Stimulated activated CD4-positive, alpha-beta T cell treated with anti-CD3 and anti-CD28 coated beads, Interleukin-4, amount 100 ng/mL, for 48 hours (primary cell): ENCODE measurements around the gene FLT1.

Experiments
- DNase-seq, 2 donors: peaks; one replicate each; pipeline ENCODE4 v3.0.0-alpha.2; 2020; ENCODE audit warnings: low read depth in 2 of 2

Gene FLT1, protein sequence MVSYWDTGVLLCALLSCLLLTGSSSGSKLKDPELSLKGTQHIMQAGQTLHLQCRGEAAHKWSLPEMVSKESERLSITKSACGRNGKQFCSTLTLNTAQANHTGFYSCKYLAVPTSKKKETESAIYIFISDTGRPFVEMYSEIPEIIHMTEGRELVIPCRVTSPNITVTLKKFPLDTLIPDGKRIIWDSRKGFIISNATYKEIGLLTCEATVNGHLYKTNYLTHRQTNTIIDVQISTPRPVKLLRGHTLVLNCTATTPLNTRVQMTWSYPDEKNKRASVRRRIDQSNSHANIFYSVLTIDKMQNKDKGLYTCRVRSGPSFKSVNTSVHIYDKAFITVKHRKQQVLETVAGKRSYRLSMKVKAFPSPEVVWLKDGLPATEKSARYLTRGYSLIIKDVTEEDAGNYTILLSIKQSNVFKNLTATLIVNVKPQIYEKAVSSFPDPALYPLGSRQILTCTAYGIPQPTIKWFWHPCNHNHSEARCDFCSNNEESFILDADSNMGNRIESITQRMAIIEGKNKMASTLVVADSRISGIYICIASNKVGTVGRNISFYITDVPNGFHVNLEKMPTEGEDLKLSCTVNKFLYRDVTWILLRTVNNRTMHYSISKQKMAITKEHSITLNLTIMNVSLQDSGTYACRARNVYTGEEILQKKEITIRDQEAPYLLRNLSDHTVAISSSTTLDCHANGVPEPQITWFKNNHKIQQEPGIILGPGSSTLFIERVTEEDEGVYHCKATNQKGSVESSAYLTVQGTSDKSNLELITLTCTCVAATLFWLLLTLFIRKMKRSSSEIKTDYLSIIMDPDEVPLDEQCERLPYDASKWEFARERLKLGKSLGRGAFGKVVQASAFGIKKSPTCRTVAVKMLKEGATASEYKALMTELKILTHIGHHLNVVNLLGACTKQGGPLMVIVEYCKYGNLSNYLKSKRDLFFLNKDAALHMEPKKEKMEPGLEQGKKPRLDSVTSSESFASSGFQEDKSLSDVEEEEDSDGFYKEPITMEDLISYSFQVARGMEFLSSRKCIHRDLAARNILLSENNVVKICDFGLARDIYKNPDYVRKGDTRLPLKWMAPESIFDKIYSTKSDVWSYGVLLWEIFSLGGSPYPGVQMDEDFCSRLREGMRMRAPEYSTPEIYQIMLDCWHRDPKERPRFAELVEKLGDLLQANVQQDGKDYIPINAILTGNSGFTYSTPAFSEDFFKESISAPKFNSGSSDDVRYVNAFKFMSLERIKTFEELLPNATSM (N-terminal part only)

DNA sequence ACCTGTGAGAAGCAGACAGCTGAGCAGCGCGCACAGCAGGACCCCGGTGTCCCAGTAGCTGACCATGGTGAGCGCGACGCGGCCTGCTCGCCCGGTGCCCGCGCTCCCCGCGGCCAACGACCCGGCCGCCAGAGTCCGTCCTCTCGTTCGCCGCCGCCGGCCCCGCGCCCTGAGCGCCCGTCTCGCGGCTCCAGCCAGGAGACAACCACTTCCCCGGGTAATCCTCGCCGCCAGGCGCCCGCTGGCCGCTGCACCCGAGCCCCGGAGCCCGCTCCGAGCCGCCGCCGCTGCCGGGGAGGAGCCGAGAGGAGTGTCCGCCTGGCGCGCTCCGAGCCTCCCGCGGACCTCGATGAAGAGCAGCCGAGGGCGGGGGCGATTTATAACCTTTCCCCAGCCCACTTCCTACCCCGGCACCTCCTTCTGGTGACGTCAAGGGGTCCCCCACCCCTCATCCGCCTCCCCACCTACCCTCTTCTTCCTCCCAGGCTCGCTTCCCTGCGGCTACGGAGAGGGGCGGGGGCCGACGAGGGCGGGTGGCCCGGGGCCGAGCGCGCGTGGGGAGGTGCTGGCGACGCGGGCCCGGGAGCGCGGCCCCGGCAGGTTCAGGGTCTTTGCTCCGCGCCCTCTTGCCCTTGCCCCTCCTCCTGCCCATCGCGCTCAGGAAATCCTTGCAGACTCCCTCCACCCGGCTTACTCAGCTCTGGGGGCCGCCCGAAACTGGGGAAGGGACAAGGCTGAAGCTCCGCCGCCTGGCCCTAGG is at the start of gene FLT1:
FLT1 (minus strand) TSS at position 351 of the 760 bp plus-strand sequence; CDS start at position 66, 285 bp downstream.
- peak in 1 of 2 donors; percentile 5 for DNase-seq

DNA sequence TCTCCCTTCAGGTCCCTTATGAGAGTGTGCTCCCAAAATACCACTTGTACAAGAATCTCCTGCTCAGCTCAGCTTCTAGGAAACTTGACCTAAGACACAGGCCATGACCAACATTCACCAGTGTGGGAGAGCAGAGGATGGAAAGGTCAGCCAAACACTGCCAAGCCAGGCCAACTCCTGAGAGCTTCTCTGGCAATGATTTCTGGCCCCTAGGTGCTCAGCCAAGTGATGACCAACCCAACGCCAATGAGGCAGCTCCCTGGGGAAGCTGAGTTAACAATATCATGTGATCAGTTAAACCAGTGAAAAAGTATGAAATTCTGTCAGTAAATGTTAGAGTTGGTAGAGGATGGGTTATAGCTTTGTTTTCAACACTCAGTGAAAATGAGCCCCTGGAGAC is 49.1 kb upstream of the FLT1 start:
- DNase-seq = no peak

DNA sequence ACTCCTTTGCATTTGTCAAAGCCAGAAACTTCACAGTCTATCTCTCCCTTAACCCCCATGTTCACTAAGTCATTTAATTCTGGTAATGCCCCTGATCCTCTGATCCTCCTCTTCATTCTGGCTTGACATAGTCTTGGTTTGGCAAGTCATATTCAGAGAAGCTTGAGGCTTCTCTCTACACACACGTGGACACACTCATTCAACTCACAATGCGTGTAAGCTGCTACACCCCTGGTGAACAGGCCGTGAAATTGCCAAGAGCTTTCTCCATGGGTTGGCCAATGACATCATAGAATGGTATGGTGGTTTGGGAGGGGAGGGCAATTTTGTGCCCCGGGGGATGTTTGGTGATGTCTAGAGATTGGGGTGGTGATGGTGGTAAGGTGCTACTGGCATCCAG is 47.9 kb upstream of the FLT1 start:
- no peak for DNase-seq

DNA sequence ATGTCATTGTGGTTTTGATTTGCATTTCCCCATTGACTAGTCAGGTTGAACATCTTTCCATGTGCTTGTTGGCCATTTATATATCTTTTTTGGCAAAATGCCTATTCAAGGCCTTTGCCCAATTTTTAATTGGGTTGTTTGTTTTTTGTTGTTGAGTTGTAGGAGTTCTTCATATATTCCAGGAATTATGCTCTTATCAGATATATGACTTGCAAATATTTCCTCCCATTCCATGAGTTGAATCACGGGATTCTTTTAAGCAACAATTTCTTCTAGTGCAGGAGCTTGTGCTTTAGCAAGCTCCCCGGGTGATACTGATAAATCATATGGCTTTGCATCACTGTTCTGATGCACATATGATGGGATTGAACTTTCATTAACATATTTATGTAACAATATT is 47.0 kb upstream of the FLT1 start:
- no peak for DNase-seq

DNA sequence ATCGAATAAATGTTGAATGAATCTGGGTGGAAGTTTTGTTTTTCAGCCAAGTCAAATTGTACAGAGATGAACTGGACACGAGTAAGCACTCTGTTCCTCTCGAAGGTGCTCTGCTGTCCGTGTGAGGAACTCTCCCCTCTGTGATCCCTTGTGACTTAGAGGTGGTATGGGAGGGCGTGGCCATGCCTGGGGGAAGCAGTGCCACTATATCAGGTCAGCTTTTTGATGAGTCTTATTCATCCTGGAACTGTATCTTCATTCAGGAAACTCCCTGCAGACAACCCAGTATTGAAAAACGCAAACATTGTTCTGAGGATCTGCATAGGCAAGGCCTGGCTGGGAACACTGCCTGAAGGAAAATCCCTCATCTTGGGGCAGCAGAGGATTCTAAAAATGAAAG is 45.7 kb upstream of the FLT1 start:
- DNase-seq = peak in 1 of 2 donors; percentile 24

DNA sequence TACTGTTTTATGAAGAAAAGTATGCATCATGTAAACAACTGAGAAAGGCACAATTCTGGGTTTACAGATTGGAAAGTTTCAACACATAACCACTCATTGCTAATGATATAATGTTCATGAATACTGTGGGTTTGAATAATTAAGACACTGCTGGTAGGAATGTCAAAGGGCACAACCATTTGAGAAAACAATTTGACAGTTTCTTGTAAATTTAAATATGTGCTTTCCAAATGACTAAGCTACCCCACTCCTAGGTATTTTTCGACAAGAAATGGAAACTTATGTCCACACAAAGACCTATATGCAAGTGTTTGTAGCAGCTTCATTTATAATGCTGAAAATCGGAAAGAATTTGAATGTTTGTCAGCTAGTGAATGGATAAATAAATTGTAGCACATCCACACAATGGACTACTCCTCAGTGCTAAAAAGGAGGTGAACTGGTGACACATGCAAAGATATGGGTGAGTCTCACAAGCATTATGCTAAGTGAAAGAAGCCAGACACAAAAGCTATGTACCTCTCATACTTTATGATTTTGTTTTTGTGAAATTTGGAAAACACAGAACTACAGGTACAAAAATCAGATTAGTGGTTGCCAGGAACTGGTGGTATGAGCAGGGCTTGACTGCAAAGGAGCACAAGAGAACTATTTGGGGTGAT is 44.8 kb upstream of the FLT1 start:
- no peak for DNase-seq

DNA sequence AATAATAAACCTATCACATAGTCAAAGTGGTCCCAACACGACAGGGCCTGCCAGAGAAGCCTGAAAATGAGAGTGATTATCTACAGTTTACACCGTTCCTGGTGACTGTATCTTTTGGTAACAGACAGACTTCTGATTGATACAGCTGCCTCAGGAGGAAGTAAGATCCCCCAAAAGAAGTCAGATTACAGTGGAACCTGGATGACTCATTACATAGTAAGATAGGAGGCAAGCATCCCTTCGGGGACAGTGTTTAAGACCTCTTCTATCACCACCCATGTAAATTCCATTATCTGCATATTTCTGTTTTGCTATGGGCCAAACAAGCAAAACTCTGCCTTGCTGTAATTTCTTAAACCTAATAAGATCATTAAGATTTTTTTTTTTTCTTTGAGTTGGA is 44.0 kb upstream of the FLT1 start:
- no peak for DNase-seq

DNA sequence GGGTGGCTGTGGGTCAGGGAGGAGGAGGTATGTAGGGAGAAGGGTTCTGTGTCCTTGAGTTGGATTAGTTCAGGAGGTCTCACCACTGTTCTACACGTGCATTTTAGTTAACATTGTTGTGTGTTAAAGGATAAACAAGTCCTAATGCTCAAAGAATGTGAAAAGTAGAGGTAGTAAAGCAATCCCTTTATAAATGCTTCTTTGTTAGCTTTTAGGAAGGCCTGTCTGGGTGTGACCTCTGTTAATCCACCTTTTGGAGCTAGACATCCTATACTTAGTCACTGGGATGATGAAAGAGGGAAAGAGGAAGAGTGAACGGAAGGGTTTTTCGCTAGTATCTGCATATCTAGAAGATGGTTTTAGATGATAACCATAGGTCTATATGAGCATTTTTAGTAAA is 42.2 kb upstream of the FLT1 start:
- no peak for DNase-seq

DNA sequence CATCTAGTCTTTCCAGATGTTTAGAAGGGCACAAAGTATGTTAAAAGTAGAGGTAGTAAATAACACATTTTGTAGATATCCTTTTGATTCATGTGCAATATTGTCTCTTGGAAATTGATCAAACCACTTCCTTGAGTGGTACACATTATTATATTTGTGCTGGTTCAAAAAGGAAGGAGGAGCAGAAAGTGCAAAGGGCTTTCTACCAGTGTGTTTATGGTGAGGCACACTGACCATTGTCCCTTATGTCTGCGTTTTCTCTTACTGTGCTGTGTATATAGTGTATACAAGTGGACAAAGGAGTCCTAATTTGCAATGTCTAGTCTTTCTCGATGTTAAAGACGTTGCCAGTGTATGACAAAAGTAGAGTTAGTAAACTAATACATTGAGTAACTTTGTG is 41.4 kb upstream of the FLT1 start:
- no peak for DNase-seq

DNA sequence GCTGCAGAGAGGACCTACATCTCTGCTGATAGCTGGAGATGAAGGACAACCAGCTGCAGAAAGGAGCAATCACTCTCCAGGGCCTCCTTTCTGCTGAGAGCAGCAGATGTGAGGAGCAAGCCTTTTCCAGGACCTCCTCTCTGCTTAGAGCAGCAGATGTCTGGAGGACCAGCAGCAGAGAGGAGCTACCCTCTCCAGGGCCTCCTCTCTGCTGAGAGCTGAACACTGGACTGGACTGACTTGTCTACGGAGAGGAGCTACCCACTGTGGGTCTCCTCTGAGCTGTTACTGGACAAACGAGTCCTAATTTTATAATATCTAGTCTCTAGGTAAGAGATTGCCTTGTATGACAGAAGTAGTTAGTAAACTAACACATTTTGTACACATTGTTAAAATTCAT is 40.8 kb upstream of the FLT1 start:
- no peak for DNase-seq

DNA sequence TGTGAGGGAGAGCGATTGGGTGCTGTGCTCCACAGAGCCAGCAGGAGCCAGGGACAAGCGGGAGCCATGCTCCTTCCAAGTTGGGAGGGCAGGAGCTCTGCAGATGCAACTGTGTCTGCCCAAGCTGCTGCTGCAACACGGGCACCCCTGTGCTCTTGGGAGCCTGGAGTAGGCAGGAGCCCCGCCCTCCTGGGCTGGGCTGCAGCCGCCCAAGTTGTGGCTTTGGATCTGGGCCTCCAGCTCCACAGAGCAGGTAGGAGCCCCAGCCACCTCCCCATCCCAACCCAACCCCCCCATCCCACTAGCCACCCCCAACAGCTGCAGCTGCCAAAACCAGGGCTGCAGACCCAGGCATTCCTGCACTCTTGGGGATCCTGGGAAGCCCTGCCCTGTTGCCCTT is 39.9 kb upstream of the FLT1 start:
- DNase-seq = no peak

DNA sequence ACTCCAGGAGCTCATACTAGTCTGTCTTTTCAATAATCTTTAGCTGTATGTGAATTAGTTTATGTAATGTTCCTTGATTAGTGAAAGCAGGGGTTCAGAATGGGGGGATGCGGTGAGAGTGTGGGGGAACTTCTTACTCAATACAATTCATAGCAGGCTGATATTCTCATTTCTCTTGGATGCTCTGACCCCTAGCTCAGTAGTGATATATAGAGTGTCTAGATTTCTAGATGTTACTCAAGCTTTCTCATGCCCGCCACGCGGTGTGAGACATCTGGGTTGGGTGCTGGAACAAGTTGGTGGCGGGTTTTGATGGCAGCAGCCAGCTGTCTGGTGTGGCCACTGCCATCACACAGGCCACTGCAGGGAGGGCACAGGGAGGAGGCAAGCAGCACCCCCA is 39.3 kb upstream of the FLT1 start:
- DNase-seq = no peak

DNA sequence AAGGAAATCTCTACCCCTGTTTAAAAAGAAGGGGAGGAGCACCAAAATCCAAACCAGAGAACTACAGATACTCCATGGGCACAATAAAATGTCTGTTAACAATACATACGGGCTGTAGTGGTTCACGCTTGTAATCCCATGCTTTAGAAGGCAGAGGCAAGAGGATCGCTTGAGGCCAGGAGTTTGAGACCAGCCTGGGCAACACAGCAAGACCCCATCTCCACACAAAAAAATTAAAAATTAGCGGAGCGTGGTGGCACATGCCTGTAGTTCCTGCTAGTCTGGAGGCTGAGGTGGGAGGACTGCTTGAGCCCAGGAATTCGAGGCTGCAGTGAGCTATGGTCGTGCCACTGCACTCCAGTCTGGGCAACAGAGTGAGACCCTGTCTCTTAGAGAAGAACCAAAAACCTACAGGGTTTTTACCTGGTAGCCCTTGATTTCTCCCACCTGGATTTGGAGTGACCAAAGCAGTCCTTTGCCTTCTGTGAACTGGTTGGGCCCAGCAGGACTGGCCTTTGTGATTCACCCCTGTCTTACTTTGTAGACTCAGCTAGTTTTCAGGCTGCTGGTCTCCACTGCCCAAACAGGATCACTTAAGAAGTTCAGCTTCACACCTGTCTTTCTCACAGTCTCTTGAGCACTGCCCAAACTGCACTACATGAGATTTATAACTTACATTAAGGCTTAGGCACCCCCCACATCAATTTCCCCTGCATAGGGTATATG is 38.7 kb upstream of the FLT1 start:
- no peak for DNase-seq

DNA sequence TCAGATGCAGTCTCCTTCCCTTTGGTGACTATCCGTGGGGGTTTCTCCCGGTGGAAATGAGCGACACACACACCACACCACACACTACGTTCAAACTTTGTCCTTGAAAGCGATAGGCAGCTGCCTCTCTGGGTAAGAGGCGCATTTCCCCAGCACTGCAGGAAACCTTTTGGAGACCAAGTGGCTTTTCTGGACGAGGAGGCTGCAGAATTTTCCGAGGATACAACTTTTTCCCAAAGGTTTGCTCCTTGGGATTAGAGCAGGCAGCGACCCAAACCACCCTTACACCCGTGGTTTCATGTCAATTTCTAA is 38.2 kb upstream of the FLT1 start:
- no peak for DNase-seq

DNA sequence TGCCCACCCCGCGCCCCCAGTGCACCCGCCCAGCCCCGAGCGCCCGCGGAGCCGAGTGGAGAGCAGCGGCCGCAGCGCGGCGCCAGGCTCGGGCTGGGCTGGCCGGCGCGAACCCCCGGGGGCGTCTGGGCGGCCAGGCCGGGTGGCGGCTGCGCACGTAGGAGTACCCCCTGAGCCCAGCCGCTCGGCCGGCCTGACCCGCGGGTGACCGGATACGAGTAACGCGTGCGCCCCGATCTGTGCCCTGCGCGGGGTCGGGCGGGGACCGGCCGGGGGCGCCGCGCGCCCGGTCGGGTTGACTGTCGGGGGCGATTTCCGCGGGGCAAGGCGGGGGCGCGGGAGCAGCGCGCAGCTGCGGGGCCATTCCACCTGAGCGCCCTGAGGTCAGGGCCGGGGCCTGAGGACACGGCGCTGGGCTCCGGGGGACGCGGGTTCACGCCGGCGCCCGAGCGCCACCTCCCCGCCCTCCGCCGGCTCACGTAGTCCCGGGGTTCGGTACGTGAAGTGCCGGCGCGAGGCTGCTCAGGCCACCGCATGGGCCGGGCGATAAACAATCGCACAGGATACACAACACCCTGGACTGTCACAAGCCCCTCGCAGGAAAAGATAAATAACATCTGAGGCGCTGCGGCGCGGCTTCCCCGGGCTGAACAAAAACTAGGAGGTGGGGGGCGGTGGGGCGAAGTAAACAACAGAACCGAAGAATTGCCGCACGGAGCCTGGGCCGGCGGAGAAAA is 37.6 kb upstream of the FLT1 start:
- no peak for DNase-seq

DNA sequence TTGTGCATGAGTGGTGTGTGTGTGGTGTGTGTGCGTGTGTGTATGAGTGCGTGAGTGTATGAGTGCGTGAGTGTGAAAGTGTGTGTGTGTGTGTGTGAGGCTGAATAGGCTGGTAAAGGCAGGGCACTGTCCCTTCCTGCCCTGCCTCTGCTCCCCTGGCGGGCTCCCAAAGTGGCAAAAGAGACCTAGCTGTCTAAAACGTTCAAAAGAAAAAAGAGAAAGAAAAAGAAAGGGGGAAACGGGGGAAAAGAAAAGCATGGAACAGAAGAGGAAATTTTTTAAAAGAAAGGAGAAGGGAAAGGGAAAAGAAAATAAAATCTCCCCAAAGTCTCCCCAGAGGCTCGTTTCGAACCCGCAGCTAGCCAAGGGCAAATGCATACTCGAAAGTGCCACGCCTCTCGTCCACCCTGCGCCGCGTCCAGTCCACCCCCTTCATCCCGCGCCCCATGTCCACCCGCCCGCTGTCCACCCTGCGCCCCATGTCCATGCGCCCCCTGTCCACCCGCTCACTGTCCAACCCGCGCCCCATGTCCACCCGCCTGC is 37.0 kb upstream of the FLT1 start:
- no peak for DNase-seq

DNA sequence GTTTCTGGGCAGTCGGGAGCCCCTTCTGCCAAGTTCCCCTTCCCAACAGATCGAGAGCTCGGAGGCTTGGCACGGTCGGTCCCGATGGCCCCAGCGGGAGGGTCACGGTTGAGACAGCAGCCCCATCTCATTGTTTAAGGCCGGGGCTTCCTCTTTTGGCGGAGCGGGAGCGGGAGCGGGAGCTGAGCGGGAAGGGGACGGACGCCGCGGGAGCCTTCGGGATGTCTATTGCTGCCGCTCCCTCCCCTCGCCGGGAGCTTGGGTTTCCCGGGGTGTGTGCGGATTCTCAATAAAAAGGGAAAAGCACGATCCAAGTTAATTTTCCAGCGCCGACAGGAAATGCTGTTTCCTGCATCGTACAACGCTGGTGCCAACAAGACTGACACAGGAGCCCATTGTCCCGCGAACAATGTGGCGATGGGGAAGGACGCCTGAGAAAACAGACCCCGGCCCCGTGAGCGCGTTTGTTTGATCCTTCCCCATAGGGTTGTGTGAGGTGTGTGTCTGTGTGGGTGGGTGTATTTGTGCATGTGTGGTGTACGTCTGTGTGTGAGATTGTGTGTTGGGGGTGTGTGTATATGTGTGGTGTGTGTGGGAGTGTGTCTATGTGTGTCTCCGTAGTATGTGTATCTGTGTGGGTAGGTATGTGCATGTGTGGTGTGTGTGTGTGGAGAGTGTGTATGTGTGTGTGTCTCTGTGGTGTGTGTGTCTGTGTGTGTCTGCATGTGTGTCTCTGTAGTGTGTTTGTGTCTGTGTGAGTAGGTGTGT is 36.3 kb upstream of the FLT1 start:
- no peak for DNase-seq

DNA sequence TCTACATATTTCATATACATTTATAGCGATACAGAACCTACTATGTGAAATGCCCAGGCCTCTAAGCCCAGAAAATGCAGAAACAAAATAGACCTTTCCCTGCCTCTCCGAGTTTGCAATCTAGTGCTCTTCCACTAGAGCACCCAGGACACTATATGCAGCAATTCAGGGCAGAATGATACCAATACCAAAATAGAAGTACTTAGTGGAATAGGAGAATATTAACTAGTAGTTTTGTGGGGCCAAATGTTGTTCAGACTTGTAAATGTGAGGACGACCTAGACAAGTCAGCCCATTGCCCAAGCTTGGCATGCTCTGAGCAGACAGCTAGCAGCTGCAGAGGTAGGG is 35.8 kb upstream of the FLT1 start:
- DNase-seq = no peak

DNA sequence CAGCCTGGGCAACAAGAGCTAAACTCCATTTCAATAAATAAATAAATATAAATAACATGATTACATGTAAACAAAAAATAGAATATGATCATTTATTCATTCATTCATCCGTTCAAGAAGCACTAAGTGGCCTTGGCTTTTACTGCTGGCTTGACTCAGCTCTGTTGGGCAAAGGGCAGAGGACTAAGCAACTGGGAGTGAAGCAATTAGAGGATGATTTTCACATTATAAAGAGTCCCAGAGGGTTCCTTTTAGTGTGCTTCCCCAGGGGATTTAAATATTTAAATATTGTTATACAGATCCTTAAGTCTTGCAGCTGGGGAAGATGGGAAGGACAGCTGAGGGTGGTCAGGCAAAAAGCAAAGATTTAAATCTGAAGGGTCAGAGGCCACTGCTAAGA is 34.9 kb upstream of the FLT1 start:
- no peak for DNase-seq
